H1 (cell line): Measurements from ENCODE around the gene POU6F2. TPM values are rescaled to one million over a fixed set of nuclear protein-coding genes. Genes with fewer than 3 reads are reported as not detected.

Experiments used
- CTCF ChIA-PET: fragments of 300-600 bp; sonication (Branson Sonifier 250); formaldehyde crosslinking; loops from one replicate; lab custom pipeline; 2021; ENCODE audit not compliant: partially characterized antibody; lab: Charles Lee
- POLR2A ChIA-PET: fragments of 300-600 bp; sonication (Branson Sonifier 250); formaldehyde crosslinking; loops from one replicate; lab custom pipeline; 2021; ENCODE audit warnings: inconsistent platforms; ENCODE audit not compliant: partially characterized antibody; lab: Charles Lee
- DNase-seq, 2 experiments: peaks; one replicate each; pipeline versions ENCODE4 v3.0.0 to v3.0.0-alpha.2; 2010 to 2022; ENCODE audit warnings: low spot score in 2 of 2, low read depth in 1 of 2, mixed read lengths in 1 of 2
- FAIRE-seq: peaks from 2 replicates; lab custom pipeline; 2011; peaks lifted over from hg19 to GRCh38; lab: Jason Lieb, UNC
- H2AFZ ChIP-seq: 2 replicates; pipeline ENCODE4 v1.8.1; 2012; ENCODE audit warnings: low read length, inconsistent platforms
- H2AK5ac ChIP-seq: 2 replicates; pipeline ENCODE4 v1.6.1; 2013; ENCODE audit warnings: low read depth, low read length
- H2BK120ac ChIP-seq: replicated peaks from 2 replicates; pipeline ENCODE3; 2013; ENCODE audit warnings: low read depth, low read length, inconsistent platforms
- H2BK12ac ChIP-seq: 2 replicates; pipeline ENCODE4 v1.6.1; 2013; ENCODE audit warnings: low read depth, low read length
- H2BK15ac ChIP-seq: 2 replicates; pipeline ENCODE4 v1.6.1; 2013; ENCODE audit warnings: low read length
- H2BK20ac ChIP-seq: 2 replicates; pipeline ENCODE4 v1.6.1; 2013; ENCODE audit warnings: low read length
- H2BK5ac ChIP-seq: 2 replicates; pipeline ENCODE4 v1.6.1; 2013; ENCODE audit warnings: low read depth, low read length
- H3K14ac ChIP-seq: 2 replicates; pipeline ENCODE4 v1.6.1; 2013; ENCODE audit warnings: inconsistent platforms; ENCODE audit not compliant: insufficient read length
- H3K18ac ChIP-seq: 2 replicates; pipeline ENCODE4 v1.6.1; 2013; ENCODE audit warnings: low read length; ENCODE audit errors: extremely low read depth
- H3K23ac ChIP-seq: 2 replicates; pipeline ENCODE4 v1.6.1; 2013; ENCODE audit warnings: inconsistent platforms; ENCODE audit not compliant: insufficient read length
- H3K23me2 ChIP-seq: 2 replicates; pipeline ENCODE4 v1.6.1; 2013; ENCODE audit warnings: low read depth, low read length
- H3K27ac ChIP-seq: 2 replicates; pipeline ENCODE4 v1.6.1; 2011; ENCODE audit warnings: low read depth, low read length, inconsistent platforms
- H3K27me3 ChIP-seq, 4 experiments: replicated peaks in 1 of 4; 1 replicate in 1 of 4; 2 replicates in 3 of 4; pipeline versions ENCODE4 v1.6.1 to v1.8.1; 2011 to 2013; ENCODE audit warnings: low read length in 3 of 4, mild to moderate bottlenecking in 3 of 4, inconsistent platforms in 2 of 4, mixed read lengths in 2 of 4, moderate library complexity in 1 of 4; ENCODE audit not compliant: control insufficient read depth in 3 of 4, insufficient read depth in 3 of 4; ENCODE audit errors: extremely low read depth in 1 of 4
- H3K36me3 ChIP-seq, 4 experiments: 2 replicates each; pipeline versions ENCODE4 v1.6.1 to v1.8.1; 2011 to 2013; ENCODE audit warnings: mild to moderate bottlenecking in 4 of 4, low read length in 3 of 4, moderate library complexity in 2 of 4, control low read depth in 1 of 4, inconsistent platforms in 1 of 4; ENCODE audit not compliant: insufficient read depth in 4 of 4, control insufficient read depth in 2 of 4
- H3K4ac ChIP-seq: replicated peaks from 2 replicates; pipeline ENCODE3; 2013; ENCODE audit warnings: low read length, low read depth, mixed read lengths, inconsistent platforms; ENCODE audit not compliant: insufficient read length
- H3K4me1 ChIP-seq, 4 experiments: replicated peaks in 1 of 4; 1 replicate in 1 of 4; 2 replicates in 3 of 4; pipeline versions ENCODE4 v1.6.1 to v1.8.1; 2011 to 2013; ENCODE audit warnings: low read length in 3 of 4, inconsistent platforms in 2 of 4, mixed read lengths in 1 of 4; ENCODE audit not compliant: insufficient read depth in 4 of 4, control insufficient read depth in 3 of 4
- H3K4me2 ChIP-seq, 2 experiments: 2 replicates each; pipeline versions ENCODE4 v1.6.1 to v1.8.1; 2011 to 2013; ENCODE audit warnings: low read depth in 2 of 2, low read length in 2 of 2, control low read depth in 1 of 2, inconsistent platforms in 1 of 2, mild to moderate bottlenecking in 1 of 2; ENCODE audit not compliant: insufficient read depth in 1 of 2
- H3K4me3 ChIP-seq, 4 experiments: fragments of 200-600, 300-600 bp in 1 of 4; sonication (generic), shearing (Covaris generic), sonication (Bioruptor Twin) in 1 of 4; 2 replicates each; pipeline versions ENCODE4 v1.5.1 to v1.8.1; 2011 to 2016; ENCODE audit warnings: low read length in 4 of 4, low read depth in 3 of 4, control low read depth in 2 of 4, inconsistent platforms in 2 of 4, mild to moderate bottlenecking in 2 of 4, mixed read lengths in 1 of 4, moderate library complexity in 1 of 4; ENCODE audit not compliant: insufficient read depth in 2 of 4; ENCODE audit errors: extremely low read depth in 1 of 4
- H3K56ac ChIP-seq: replicated peaks from 2 replicates; pipeline ENCODE3; 2013; ENCODE audit warnings: low read depth, mild to moderate bottlenecking, mixed read lengths, low read length, inconsistent platforms; ENCODE audit not compliant: insufficient read length
- H3K79me1 ChIP-seq: 2 replicates; pipeline ENCODE4 v1.6.1; 2013; ENCODE audit warnings: low read depth, low read length, control low read depth
- H3K79me2 ChIP-seq, 2 experiments: 2 replicates each; pipeline versions ENCODE4 v1.6.1 to v1.8.1; 2012 to 2013; ENCODE audit warnings: low read length in 2 of 2, mild to moderate bottlenecking in 2 of 2, inconsistent platforms in 1 of 2; ENCODE audit not compliant: insufficient read depth in 2 of 2, control insufficient read depth in 1 of 2
- H3K9ac ChIP-seq, 4 experiments: replicated peaks in 1 of 4; 1 replicate in 1 of 4; 2 replicates in 3 of 4; pipeline versions ENCODE4 v1.6.1 to v1.8.1; 2011 to 2013; ENCODE audit warnings: low read depth in 3 of 4, low read length in 3 of 4, control low read depth in 2 of 4, mild to moderate bottlenecking in 2 of 4, moderate library complexity in 2 of 4, inconsistent platforms in 1 of 4; ENCODE audit errors: extremely low read depth in 1 of 4
- H3K9me3 ChIP-seq, 2 experiments: 2 replicates each; pipeline versions ENCODE4 v1.6.1 to v1.8.1; 2012 to 2013; ENCODE audit warnings: mild to moderate bottlenecking in 2 of 2, moderate library complexity in 2 of 2, control low read depth in 1 of 2, inconsistent platforms in 1 of 2, low read depth in 1 of 2, low read length in 1 of 2, mixed read lengths in 1 of 2; ENCODE audit not compliant: insufficient read depth in 2 of 2
- H4K20me1 ChIP-seq, 2 experiments: replicated peaks in 1 of 2; 2 replicates each; pipeline versions ENCODE3 to v1.8.1; 2011 to 2013; ENCODE audit warnings: inconsistent platforms in 2 of 2, low read length in 2 of 2, mild to moderate bottlenecking in 1 of 2; ENCODE audit not compliant: insufficient read depth in 2 of 2, control insufficient read depth in 1 of 2
- H4K5ac ChIP-seq: 2 replicates; pipeline ENCODE4 v1.6.1; 2013; ENCODE audit warnings: low read length, low read depth, mixed read lengths, inconsistent platforms; ENCODE audit not compliant: insufficient read length
- H4K8ac ChIP-seq: 2 replicates; pipeline ENCODE4 v1.8.0; 2013; ENCODE audit warnings: mild to moderate bottlenecking, moderate library complexity, low read length, inconsistent platforms; ENCODE audit not compliant: insufficient read depth; ENCODE audit errors: extremely low read depth
- H4K91ac ChIP-seq: replicated peaks from 2 replicates; pipeline ENCODE3; 2013; ENCODE audit warnings: low read length, mixed read lengths, inconsistent platforms; ENCODE audit not compliant: insufficient read length
- JUND ChIP-seq: IDR thresholded peaks from 2 replicates; pipeline ENCODE4 v1.6.1; 2011; ENCODE audit warnings: mild to moderate bottlenecking, improper control_type of control experiment, low read length
- KDM5A ChIP-seq: fragments of 200-600 bp; IDR thresholded peaks from 2 replicates; pipeline ENCODE4 v1.7.1; 2012; ENCODE audit warnings: mild to moderate bottlenecking, low read length, inconsistent platforms, mixed read lengths
- NANOG ChIP-seq: IDR thresholded peaks from 2 replicates; pipeline ENCODE4 v1.6.1; 2011; ENCODE audit warnings: low read length, low read depth, mild to moderate bottlenecking, inconsistent platforms; ENCODE audit not compliant: insufficient read depth, poor library complexity, severe bottlenecking
- YY1 ChIP-seq: IDR thresholded peaks from 2 replicates; pipeline ENCODE4 v1.6.1; 2011; ENCODE audit warnings: low read depth, mild to moderate bottlenecking, low read length
- ZNF274 ChIP-seq: IDR thresholded peaks from 2 replicates; pipeline ENCODE4 v1.7.0; 2012; ENCODE audit warnings: low read length, borderline replicate concordance; ENCODE audit errors: extremely low read depth
- WGBS, 2 experiments: shearing (Covaris generic) in 1 of 2; methylation state at CpG; one replicate each; pipeline versions ENCODE4 v1.1.6 to v1.1.7; 2013 to 2015; ENCODE audit warnings: low lambda C conversion rate in 2 of 2, mixed read lengths in 2 of 2, inconsistent platforms in 1 of 2, low coverage in 1 of 2, missing lambda C conversion rate in 1 of 2; ENCODE audit not compliant: insufficient replicate concordance in 2 of 2, insufficient coverage in 1 of 2, insufficient read length in 1 of 2; ENCODE audit errors: extremely low coverage in 1 of 2, missing lambda C conversion rate in 1 of 2; 5-methylcytosine and 5-hydroxymethylcytosine counted together
- polyA plus RNA-seq, 7 experiments: library from polyadenylated mRNA; depleted of rRNA in 3 of 7; stranded (reverse) in 5 of 7; unstranded in 2 of 7; fragments of >200 nt in 5 of 7; fragments of 200-250 nt in 2 of 7; gene quantifications; 1 replicate in 5 of 7; 2 replicates in 1 of 7; 4 replicates in 1 of 7; pipeline versions ENCODE4 v1.2.1 to v1.2.3, GENCODE V29; 2011 to 2013; ENCODE audit warnings: missing spikeins in 2 of 7, mixed read lengths in 2 of 7
- total RNA-seq: library from RNA; stranded (reverse); fragmentation: NEBNext Ultra II Directional; extraction: Animal tissue kit (Norgen Biotek cat#: 25700); gene quantifications from 2 replicates; pipeline ENCODE4 v1.2.1, GENCODE V29; 2021
- TF ChIP-seq, protein P1 (sequence below): IDR thresholded peaks from 2 replicates; pipeline ENCODE4 v1.6.1; 2012; ENCODE audit warnings: inconsistent platforms

Gene POU6F2
- total and polyA plus RNA-seq, 2 of the 8 experiments (the other 6 are each of a cell fraction or from before 2014, with no cell fraction given), result 1.1 to 2.0 TPM

DNA sequence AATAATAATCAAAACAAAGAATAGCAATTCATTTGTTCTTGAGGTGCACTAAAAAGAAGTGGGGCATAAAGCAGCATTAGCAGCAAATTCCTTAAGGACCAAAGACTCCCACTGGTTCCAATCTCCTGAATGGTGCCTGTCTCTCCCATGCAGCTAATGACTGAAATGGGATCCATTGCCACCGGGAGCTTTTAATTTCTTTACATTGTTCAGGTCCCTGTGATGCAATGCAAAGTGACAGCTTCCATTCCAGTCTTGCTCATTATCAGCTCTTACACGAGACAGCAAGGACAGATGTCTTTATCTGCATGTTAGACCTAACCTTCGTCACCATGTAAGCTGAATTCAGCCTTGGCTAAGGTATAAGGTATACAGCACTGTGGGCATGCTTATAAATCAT lies 148.1 kb downstream of the POU6F2 start:
- 90% methylated on average over 3 of the region's 3 CpGs; no CpG with 5 or more reads in 1 of the 2 experiments for WGBS, 2 experiments
- Histone ChIP-seq H3K27ac (no peak overlapping the region), H4K20me1 (no peaks in the 10 kb centered on the region), H3K18ac (no peak overlapping the region), H2BK12ac (no peak overlapping the region), H3K4me2 (no peak overlapping the region), H2BK20ac (no peak overlapping the region), H4K5ac (no peak overlapping the region), H3K4me1 (peaks cover 0 to 2% (median 0%) of the 10 kb centered on the region in 4 experiments; a peak in 1 of 7 replicates), H4K8ac (no peak overlapping the region), H3K36me3 (no peaks in the 10 kb centered on the region), H2AK5ac (no peak overlapping the region), H3K9ac (no peak overlapping the region), H2BK120ac (no peak overlapping the region), H3K27me3 (no peaks in the 10 kb centered on the region), H3K4me3 (no peak overlapping the region), H2BK5ac (no peak overlapping the region), H3K9me3 (no peaks in the 10 kb centered on the region), H3K79me2 (no peaks in the 10 kb centered on the region), H3K23me2 (no peaks in the 10 kb centered on the region), H2AFZ (no peak overlapping the region), H3K79me1 (no peaks in the 10 kb centered on the region), H2BK15ac (no peak overlapping the region), H3K4ac (no peak overlapping the region), H3K23ac (no peak overlapping the region), H3K14ac (no peak overlapping the region), H4K91ac (no peak overlapping the region), H3K56ac (no peak overlapping the region)
- FAIRE-seq (no peak), DNase-seq (no peak)
- POLR2A ChIA-PET, result no interaction called here
- TF ChIP-seq ZNF274 (no peak), NANOG (no peak), YY1 (no peak), JUND (no peak), KDM5A (no peak)
- TF ChIP-seq, protein P1, sequence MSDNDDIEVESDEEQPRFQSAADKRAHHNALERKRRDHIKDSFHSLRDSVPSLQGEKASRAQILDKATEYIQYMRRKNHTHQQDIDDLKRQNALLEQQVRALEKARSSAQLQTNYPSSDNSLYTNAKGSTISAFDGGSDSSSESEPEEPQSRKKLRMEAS, result no peak
- CTCF ChIA-PET, result interaction anchor here (0.5 kb wide), 1 partner anchor 351 kb away, joined by 3 read pairs; no protein-coding TSS in a partner anchor
